ENCODE results near the gene PRRC2C. TPM values are rescaled to one million over a fixed set of nuclear protein-coding genes. Genes with fewer than 3 reads are reported as not detected.

Gene PRRC2C
- total and polyA plus RNA-seq, 2 of the 13 experiments (the other 11 are each of a cell fraction or from before 2014, with no cell fraction given), result 46.2 to 57.0 TPM

GRCh38 chr1:171640225-171640624, 154.9 kb downstream of the PRRC2C start:
- intact Hi-C loops (cut with micrococcal nuclease; ENCODE audit: unreplicated experiment) (loop anchor here (10.0 kb wide), 1 partner anchor 145 kb away; the partner anchor contains the start of gene METTL13), in situ Hi-C loops (cut with HindIII; ENCODE audit: extremely low pct_ligation_motif_present, low pct_unique_long_range_greater_than_20kb) (loop anchor here (10.0 kb wide), 2 partner anchors 75 to 345 kb away; no protein-coding TSS in a partner anchor)
- Histone ChIP-seq H3K36me3 (replicated peaks in 1 of 2; ENCODE audit: control insufficient read depth in 1 of 2, insufficient read depth in 2 of 2, low read length in 2 of 2) (no peaks in the 10 kb centered on the region), H3K4me1 (ENCODE audit: insufficient read depth, low read length) (peaks cover 16% of the 10 kb centered on the region), H4K20me1 (ENCODE audit: insufficient read depth, low read length) (no peaks in the 10 kb centered on the region), H3K4me2 (ENCODE audit: low read depth, low read length) (no peak overlapping the region), H3K79me2 (ENCODE audit: insufficient read depth, low read length) (no peaks in the 10 kb centered on the region), H3K27me3 (ENCODE audit: control insufficient read depth in 1 of 2, insufficient read depth in 2 of 2, low read length in 2 of 2) (peaks cover 2 to 3% of the 10 kb centered on the region in 2 experiments; a peak in 1 of 5 replicates), H2AFZ (ENCODE audit: low read length) (no peak overlapping the region), H3K9me3 (ENCODE audit: low read length) (no peaks in the 10 kb centered on the region), H3K4me3 (replicated peaks in 1 of 3; ENCODE audit: insufficient read depth in 1 of 3, low read depth in 2 of 3, low read length in 3 of 3) (no peak overlapping the region), H3K9ac (ENCODE audit: insufficient read depth, low read depth, low read length) (no peak overlapping the region), H3K27ac (ENCODE audit: extremely low read length, insufficient read depth, low read length) (no peak overlapping the region)
- TF ChIP-seq TRIM22 (IDR thresholded peaks at IDR 0.05) (no peak), TOE1 (CRISPR knock-in tag; IDR thresholded peaks at IDR 0.05) (no peak), ZNF20 (CRISPR knock-in tag; IDR thresholded peaks at IDR 0.05) (no peak), ZEB1 (IDR thresholded peaks at IDR 0.05; ENCODE audit: insufficient replicate concordance, low read depth) (no peak), MED13 (CRISPR knock-in tag; IDR thresholded peaks at IDR 0.05) (no peak), ZNF879 (CRISPR knock-in tag; IDR thresholded peaks at IDR 0.05) (no peak), HOXA5 (CRISPR knock-in tag; IDR thresholded peaks at IDR 0.05) (no peak), SOX6 (IDR thresholded peaks at IDR 0.05) (no peak), SOX6 (CRISPR knock-in tag; IDR thresholded peaks at IDR 0.05) (no peak), SOX13 (IDR thresholded peaks at IDR 0.05) (no peak), SOX13 (CRISPR knock-in tag; conservative IDR thresholded peaks at IDR 0.05 in 1 of 2, IDR thresholded peaks at IDR 0.05 in 1 of 2) (no peak)
- TF ChIP-seq, protein P1, sequence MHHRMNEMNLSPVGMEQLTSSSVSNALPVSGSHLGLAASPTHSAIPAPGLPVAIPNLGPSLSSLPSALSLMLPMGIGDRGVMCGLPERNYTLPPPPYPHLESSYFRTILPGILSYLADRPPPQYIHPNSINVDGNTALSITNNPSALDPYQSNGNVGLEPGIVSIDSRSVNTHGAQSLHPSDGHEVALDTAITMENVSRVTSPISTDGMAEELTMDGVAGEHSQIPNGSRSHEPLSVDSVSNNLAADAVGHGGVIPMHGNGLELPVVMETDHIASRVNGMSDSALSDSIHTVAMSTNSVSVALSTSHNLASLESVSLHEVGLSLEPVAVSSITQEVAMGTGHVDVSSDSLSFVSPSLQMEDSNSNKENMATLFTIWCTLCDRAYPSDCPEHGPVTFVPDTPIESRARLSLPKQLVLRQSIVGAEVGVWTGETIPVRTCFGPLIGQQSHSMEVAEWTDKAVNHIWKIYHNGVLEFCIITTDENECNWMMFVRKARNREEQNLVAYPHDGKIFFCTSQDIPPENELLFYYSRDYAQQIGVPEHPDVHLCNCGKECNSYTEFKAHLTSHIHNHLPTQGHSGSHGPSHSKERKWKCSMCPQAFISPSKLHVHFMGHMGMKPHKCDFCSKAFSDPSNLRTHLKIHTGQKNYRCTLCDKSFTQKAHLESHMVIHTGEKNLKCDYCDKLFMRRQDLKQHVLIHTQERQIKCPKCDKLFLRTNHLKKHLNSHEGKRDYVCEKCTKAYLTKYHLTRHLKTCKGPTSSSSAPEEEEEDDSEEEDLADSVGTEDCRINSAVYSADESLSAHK (CRISPR knock-in tag; IDR thresholded peaks at IDR 0.05; ENCODE audit: borderline replicate concordance), result no peak
- CTCF ChIA-PET (ENCODE audit: low intra/inter-chr PET ratio, low total read pairs), result no interaction called here
- ATAC-seq, result no peak
- no peak for DNase-seq (ENCODE audit: low spot score)
- WGBS (ENCODE audit: low lambda C conversion rate), result 92% methylated on average over 1 of the region's 1 CpG
- FAIRE-seq, result no peak
- POLR2A ChIA-PET, result no interaction called here
- BruUV-seq (replicated peaks), result no TSS peak

Measured in HepG2 (cell line).